Thymus (tissue), 11 donors: Measurements from ENCODE around the gene DGKH. TPM values are rescaled to one million over a fixed set of nuclear protein-coding genes. Genes with fewer than 3 reads are reported as not detected.
A peak's percentile ranks its signal among the peaks of the same experiment; 100 is the strongest.

Experiments used
- DNase-seq, 9 donors: peaks; one replicate each; pipeline ENCODE4 v3.0.0-alpha.2; 2013; ENCODE audit warnings: low spot score in 9 of 9, low read depth in 6 of 9, missing footprints in 1 of 9
- H3K27ac ChIP-seq, 2 donors: one replicate each; pipeline ENCODE4 v1.5.1; 2013; ENCODE audit warnings: control low read depth in 1 of 2, low read depth in 1 of 2, low read length in 1 of 2, mild to moderate bottlenecking in 1 of 2, moderate library complexity in 1 of 2
- H3K27me3 ChIP-seq, 2 donors: one replicate each; pipeline ENCODE4 v1.5.1; 2013; ENCODE audit warnings: low read length in 1 of 2; ENCODE audit not compliant: control insufficient read depth in 2 of 2, insufficient read depth in 1 of 2
- H3K36me3 ChIP-seq, 2 donors: one replicate each; pipeline ENCODE4 v1.5.1; 2013; ENCODE audit warnings: low read length in 1 of 2, mild to moderate bottlenecking in 1 of 2, moderate library complexity in 1 of 2; ENCODE audit not compliant: control insufficient read depth in 2 of 2, insufficient read depth in 2 of 2
- H3K4me1 ChIP-seq, 2 donors: one replicate each; pipeline ENCODE4 v1.5.1; 2013; ENCODE audit warnings: low read length in 2 of 2; ENCODE audit not compliant: control insufficient read depth in 2 of 2, insufficient read depth in 2 of 2
- H3K4me3 ChIP-seq, 2 donors: one replicate each; pipeline ENCODE4 v1.5.1; 2013; ENCODE audit warnings: low read length in 2 of 2, control low read depth in 1 of 2, mild to moderate bottlenecking in 1 of 2
- H3K9me3 ChIP-seq, 2 donors: one replicate each; pipeline ENCODE4 v1.5.1; 2013; ENCODE audit warnings: low read length in 1 of 2, mild to moderate bottlenecking in 1 of 2; ENCODE audit not compliant: control insufficient read depth in 2 of 2, insufficient read depth in 1 of 2
- WGBS: extraction: QIAGEN DNeasy Blood & Tissue Kit; methylation state at CpG from one replicate; pipeline ENCODE4 v1.1.7; 2013; 5-methylcytosine and 5-hydroxymethylcytosine counted together
- polyA plus RNA-seq: library from polyadenylated mRNA; stranded (reverse); fragments of 200-250 nt; gene quantifications from one replicate; pipeline ENCODE4 v1.2.3, GENCODE V29; 2013
- total RNA-seq: library from RNA; stranded (reverse); fragments of 120-200 nt; gene quantifications from one replicate; pipeline ENCODE4 v1.2.4, GENCODE V29; 2013
- donor health status: healthy.

The DGKH gene
- total and polyA plus RNA-seq, 2 donors, result 5.3 to 5.9 TPM

GRCh38 chr13:42112864-42113263 lies 64.4 kb downstream of the DGKH start:
- WGBS, result 72% methylated on average over 4 of the region's 4 CpGs
- Histone ChIP-seq H3K36me3 (no peaks in the 10 kb centered on the region), H3K27me3 (no peaks in the 10 kb centered on the region), H3K4me1 (peaks cover 0 to 2% of the 10 kb centered on the region in 2 donors), H3K9me3 (no peaks in the 10 kb centered on the region), H3K4me3 (no peak overlapping the region), H3K27ac (no peak overlapping the region)
- no peak for DNase-seq

DNA sequence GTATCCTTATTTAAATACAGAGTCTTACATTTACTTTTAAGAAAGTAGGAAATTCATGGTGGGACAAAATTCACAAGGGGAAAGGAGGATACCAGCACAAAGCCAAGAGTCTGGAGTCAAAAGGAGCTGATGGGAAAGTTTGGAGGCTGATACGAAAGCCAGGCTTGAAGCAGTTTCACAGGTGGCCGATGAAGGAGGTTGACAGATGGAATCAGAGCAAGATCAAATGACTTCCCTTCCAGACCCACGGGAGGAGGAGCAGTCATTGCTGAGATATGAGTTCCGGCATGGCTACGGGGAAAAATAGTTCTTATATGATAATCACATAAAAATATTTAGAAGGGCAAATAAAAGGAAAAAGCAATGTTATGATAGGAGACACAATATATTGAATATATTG lies 65.0 kb downstream of the DGKH start:
- DNase-seq, result peak in 3 of 9 donors; percentile 10 to 39 (median 11)
- Histone ChIP-seq H3K27ac (no peak overlapping the region), H3K4me1 (peaks cover 0 to 2% of the 10 kb centered on the region in 2 donors), H3K9me3 (no peaks in the 10 kb centered on the region), H3K4me3 (no peak overlapping the region), H3K36me3 (no peaks in the 10 kb centered on the region), H3K27me3 (no peaks in the 10 kb centered on the region)
- WGBS, result 64% methylated on average over 5 of the region's 5 CpGs

GRCh38 chr13:42114278-42114677 lies 65.8 kb downstream of the DGKH start:
- Histone ChIP-seq H3K36me3 (no peaks in the 10 kb centered on the region), H3K4me1 (peaks cover 0 to 2% of the 10 kb centered on the region in 2 donors), H3K9me3 (no peaks in the 10 kb centered on the region), H3K27ac (no peak overlapping the region), H3K4me3 (no peak overlapping the region), H3K27me3 (no peaks in the 10 kb centered on the region)
- WGBS, result 73% methylated on average over 4 of the region's 4 CpGs
- DNase-seq, result no peak

DNA sequence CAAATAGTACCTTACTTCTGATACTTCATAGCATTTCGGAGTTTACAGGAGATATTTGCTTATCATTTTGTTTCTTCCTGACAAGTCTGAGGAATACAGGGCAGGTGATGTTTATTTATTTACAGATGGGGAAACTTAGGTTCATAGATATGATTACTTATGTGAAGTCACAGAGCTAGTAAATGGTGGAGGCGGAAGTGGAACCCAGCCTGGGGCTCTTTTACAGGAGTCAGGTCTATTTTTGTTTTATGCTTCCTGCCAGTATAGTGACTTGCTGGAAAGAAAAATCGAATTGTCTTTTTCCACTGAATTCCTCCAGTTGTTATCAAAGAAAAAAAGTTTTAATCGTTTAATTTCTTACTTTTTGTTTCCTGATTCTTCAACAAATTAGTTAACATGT lies 66.5 kb downstream of the DGKH start:
- WGBS, result 78% methylated on average over 4 of the region's 4 CpGs
- no peak overlapping the region for H3K4me3 ChIP-seq
- peaks cover 0 to 2% of the 10 kb centered on the region in 2 donors for H3K4me1 ChIP-seq
- H3K36me3 ChIP-seq, result no peaks in the 10 kb centered on the region
- DNase-seq, result no peak
- H3K9me3 ChIP-seq, result no peaks in the 10 kb centered on the region
- no peaks in the 10 kb centered on the region for H3K27me3 ChIP-seq
- H3K27ac ChIP-seq, result no peak overlapping the region

- Histone ChIP-seq H3K36me3 (no peaks in the 10 kb centered on the region), H3K9me3 (no peaks in the 10 kb centered on the region), H3K4me3 (no peak overlapping the region), H3K27me3 (no peaks in the 10 kb centered on the region), H3K27ac (no peak overlapping the region), H3K4me1 (peaks cover 0 to 2% of the 10 kb centered on the region in 2 donors)
- DNase-seq, result no peak
- WGBS, result 96% methylated on average over 2 of the region's 2 CpGs
Observed at GRCh38 chr13:42116225-42116624, 67.8 kb downstream of the DGKH start.

GRCh38 chr13:42119041-42119440 lies 70.6 kb downstream of the DGKH start:
- Histone ChIP-seq H3K4me1 (no peaks in the 10 kb centered on the region), H3K36me3 (no peaks in the 10 kb centered on the region), H3K27me3 (no peaks in the 10 kb centered on the region), H3K9me3 (no peaks in the 10 kb centered on the region), H3K4me3 (no peak overlapping the region), H3K27ac (no peak overlapping the region)
- WGBS, result 95% methylated on average over 5 of the region's 5 CpGs
- DNase-seq, result no peak

DNA sequence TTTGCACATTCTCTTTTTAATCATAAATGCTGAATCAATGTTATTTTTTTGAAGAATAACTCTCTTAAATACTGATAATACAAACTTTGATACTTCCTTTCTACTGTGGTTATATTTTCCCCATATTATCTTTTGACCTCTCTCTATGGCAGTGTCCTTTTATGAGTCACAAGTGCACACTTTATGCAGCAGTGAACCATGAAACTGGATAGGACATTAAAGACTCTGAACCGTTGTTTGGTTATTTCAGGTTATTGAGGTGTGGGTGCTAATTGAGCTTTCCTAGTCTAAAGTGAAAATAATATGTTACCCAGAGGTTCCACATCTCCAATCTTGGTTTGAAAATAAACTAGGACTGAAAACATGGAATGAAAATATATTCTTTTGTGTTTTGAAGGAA lies 71.4 kb downstream of the DGKH start:
- H3K36me3 ChIP-seq, result no peaks in the 10 kb centered on the region
- WGBS, result 89% methylated on average over 1 of the region's 1 CpG
- DNase-seq, result no peak
- H3K27me3 ChIP-seq, result no peaks in the 10 kb centered on the region
- H3K9me3 ChIP-seq, result no peaks in the 10 kb centered on the region
- H3K27ac ChIP-seq, result no peak overlapping the region
- no peaks in the 10 kb centered on the region for H3K4me1 ChIP-seq
- H3K4me3 ChIP-seq, result no peak overlapping the region

DNA sequence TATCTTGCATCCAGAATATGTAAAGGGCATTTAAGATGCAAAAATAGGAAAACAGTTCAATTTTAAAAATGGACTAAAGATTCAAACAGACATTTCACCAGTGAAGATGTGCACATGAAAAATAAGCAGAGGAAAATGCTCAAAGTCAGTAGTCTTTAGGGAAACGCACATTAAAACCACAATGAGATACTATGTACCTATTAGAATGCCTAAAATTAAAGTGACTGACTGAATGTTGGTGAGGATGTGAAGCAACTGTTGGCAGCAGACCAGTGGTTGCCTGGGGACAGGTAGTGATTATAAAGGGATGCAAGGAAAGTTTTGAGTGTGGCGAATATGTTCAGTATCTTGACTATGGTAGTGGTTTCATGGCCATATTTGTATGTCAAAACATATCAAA lies 75.2 kb downstream of the DGKH start:
- Histone ChIP-seq H3K4me3 (no peak overlapping the region), H3K4me1 (no peaks in the 10 kb centered on the region), H3K27ac (no peak overlapping the region), H3K27me3 (no peaks in the 10 kb centered on the region), H3K9me3 (no peaks in the 10 kb centered on the region), H3K36me3 (peaks cover 0 to 6% of the 10 kb centered on the region in 2 donors)
- WGBS, result 98% methylated on average over 2 of the region's 2 CpGs
- DNase-seq, result no peak

DNA sequence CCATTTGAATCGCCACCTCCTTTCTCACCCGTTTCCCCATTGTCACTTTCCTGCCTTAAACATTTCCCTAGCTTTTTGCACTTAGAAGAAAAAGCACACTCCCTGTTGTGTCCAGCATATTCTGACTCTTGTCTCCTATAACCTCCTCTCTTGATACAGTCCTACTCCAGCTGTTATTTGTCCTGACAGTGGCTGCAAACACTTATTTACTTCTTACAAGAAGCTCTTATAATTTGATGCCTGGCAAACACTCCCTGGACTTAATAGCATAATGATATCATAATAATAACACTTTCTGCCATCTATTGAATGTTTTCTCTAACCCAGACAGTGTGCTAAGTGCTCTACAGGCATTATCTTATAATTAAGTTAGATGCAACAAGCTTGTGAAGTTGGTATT lies 76.6 kb downstream of the DGKH start:
- DNase-seq, result no peak
- no peak overlapping the region for H3K4me3 ChIP-seq
- H3K9me3 ChIP-seq, result no peaks in the 10 kb centered on the region
- H3K27ac ChIP-seq, result no peak overlapping the region
- peaks cover 10 to 17% of the 10 kb centered on the region in 2 donors for H3K36me3 ChIP-seq
- H3K4me1 ChIP-seq, result no peaks in the 10 kb centered on the region
- no peaks in the 10 kb centered on the region for H3K27me3 ChIP-seq
- WGBS, result 96% methylated on average over 2 of the region's 2 CpGs

DNA sequence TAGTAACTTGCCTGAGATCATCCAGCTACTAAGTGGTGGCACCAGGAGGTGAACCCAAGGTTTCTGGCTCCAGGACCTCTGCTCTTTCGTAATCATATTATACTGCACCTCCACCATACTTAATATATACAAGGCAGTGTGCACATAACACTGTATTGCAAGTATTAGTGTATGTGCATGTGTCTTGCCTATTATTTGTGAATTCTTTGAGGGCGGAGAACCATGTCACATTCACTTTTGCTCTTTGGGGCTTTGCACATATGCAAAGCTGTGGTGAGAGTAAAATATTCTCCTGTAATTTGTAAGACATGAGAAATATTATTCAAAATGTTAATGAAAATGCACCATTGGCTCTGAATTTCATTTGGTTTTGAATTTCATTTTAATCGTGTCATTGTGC lies 78.6 kb downstream of the DGKH start:
- Histone ChIP-seq H3K4me3 (no peak overlapping the region), H3K36me3 (peaks cover 16 to 28% of the 10 kb centered on the region in 2 donors), H3K27me3 (no peaks in the 10 kb centered on the region), H3K4me1 (no peaks in the 10 kb centered on the region), H3K9me3 (no peaks in the 10 kb centered on the region), H3K27ac (no peak overlapping the region)
- no peak for DNase-seq
- 97% methylated on average over 3 of the region's 3 CpGs for WGBS
